IMR-90 (cell line): ENCODE results near the gene FOXA2. TPM values are rescaled to one million over a fixed set of nuclear protein-coding genes. Genes with fewer than 3 reads are reported as not detected.

Source experiments
- ATAC-seq: fragments of 200-7000 bp; cut with Tn5 transposase; 2 replicates; pipeline ENCODE4 v1.9.1; 2020; ENCODE audit warnings: low read depth, mild to moderate bottlenecking, moderate library complexity
- BruUV-seq: library from RNA; stranded (reverse); fragments of 400-500 nt; replicated peaks from 2 replicates; lab custom pipeline; 2021; lab: Mats Ljungman, UMichigan
- CTCF ChIA-PET: fragments of 300-600 bp; formaldehyde crosslinking; extraction: SDS; loops from one replicate; lab custom pipeline; 2021; ENCODE audit warnings: antibody characterized with exemption; lab: Yijun Ruan, JAX
- POLR2A ChIA-PET: fragments of 300-600 bp; sonication (Branson Sonifier 250); formaldehyde crosslinking; loops from one replicate; lab custom pipeline; 2022; ENCODE audit warnings: antibody characterized with exemption; ENCODE audit not compliant: unreplicated experiment; lab: Charles Lee
- DNase-seq: peaks from one replicate; pipeline ENCODE4 v3.0.0; 2013
- H2AFZ ChIP-seq: replicated peaks from 2 replicates; pipeline ENCODE3; 2013; ENCODE audit warnings: low read length, mild to moderate bottlenecking; ENCODE audit not compliant: poor library complexity
- H2AK5ac ChIP-seq: 2 replicates; pipeline ENCODE4 v1.6.1; 2013; ENCODE audit warnings: low read depth, low read length, inconsistent platforms
- H2AK9ac ChIP-seq: replicated peaks from 2 replicates; pipeline ENCODE3; 2013; ENCODE audit warnings: mild to moderate bottlenecking, low read depth, low read length, moderate library complexity; ENCODE audit not compliant: poor library complexity
- H2BK120ac ChIP-seq: 2 replicates; pipeline ENCODE4 v1.6.1; 2013; ENCODE audit warnings: low read depth, low read length, inconsistent platforms
- H2BK15ac ChIP-seq: 3 replicates; pipeline ENCODE4 v1.6.1; 2013; ENCODE audit warnings: low read depth, low read length, inconsistent platforms
- H2BK20ac ChIP-seq: 2 replicates; pipeline ENCODE4 v1.6.1; 2013; ENCODE audit warnings: low read depth, mild to moderate bottlenecking, inconsistent platforms, low read length, moderate library complexity
- H2BK5ac ChIP-seq: 2 replicates; pipeline ENCODE4 v1.6.1; 2013; ENCODE audit warnings: mild to moderate bottlenecking, low read depth, low read length, inconsistent platforms; ENCODE audit not compliant: poor library complexity, severe bottlenecking
- H3K14ac ChIP-seq: replicated peaks from 2 replicates; pipeline ENCODE4 v1.6.1; 2013; ENCODE audit warnings: low read depth, low read length, inconsistent platforms
- H3K18ac ChIP-seq: 2 replicates; pipeline ENCODE4 v1.6.1; 2013; ENCODE audit warnings: low read depth, low read length, control low read depth
- H3K23ac ChIP-seq: 2 replicates; pipeline ENCODE4 v1.6.1; 2013; ENCODE audit warnings: low read depth, low read length, inconsistent platforms
- H3K27ac ChIP-seq: 2 replicates; pipeline ENCODE4 v1.5.1; 2013; ENCODE audit warnings: mild to moderate bottlenecking, control low read depth, low read length; ENCODE audit not compliant: insufficient read depth
- H3K27me3 ChIP-seq: 2 replicates; pipeline ENCODE4 v1.6.1; 2013; ENCODE audit warnings: low read length; ENCODE audit not compliant: control insufficient read depth, insufficient read depth
- H3K36me3 ChIP-seq: 2 replicates; pipeline ENCODE4 v1.6.1; 2013; ENCODE audit warnings: low read length, mixed read lengths; ENCODE audit not compliant: control insufficient read depth, insufficient read depth
- H3K4ac ChIP-seq: 2 replicates; pipeline ENCODE4 v1.6.1; 2013; ENCODE audit warnings: low read depth, low read length, inconsistent platforms
- H3K4me1 ChIP-seq: 2 replicates; pipeline ENCODE4 v1.6.1; 2013; ENCODE audit warnings: low read length, mixed read lengths; ENCODE audit not compliant: control insufficient read depth, insufficient read depth
- H3K4me2 ChIP-seq: 2 replicates; pipeline ENCODE4 v1.6.1; 2013; ENCODE audit warnings: low read depth, mild to moderate bottlenecking, control low read depth, low read length, moderate library complexity
- H3K4me3 ChIP-seq: 2 replicates; pipeline ENCODE4 v1.5.1; 2013; ENCODE audit warnings: low read depth, mild to moderate bottlenecking, control low read depth, low read length, moderate library complexity; ENCODE audit not compliant: insufficient read depth
- H3K56ac ChIP-seq: 2 replicates; pipeline ENCODE4 v1.6.1; 2013; ENCODE audit warnings: low read length, inconsistent platforms; ENCODE audit not compliant: insufficient read depth; ENCODE audit errors: extremely low read depth
- H3K79me1 ChIP-seq, 2 experiments: 2 replicates each; pipeline ENCODE4 v1.6.1; 2013; ENCODE audit warnings: low read length in 2 of 2, inconsistent platforms in 1 of 2, low read depth in 1 of 2
- H3K9ac ChIP-seq: 2 replicates; pipeline ENCODE4 v1.6.1; 2013; ENCODE audit warnings: low read depth, low read length, control low read depth
- H3K9me1 ChIP-seq: 2 replicates; pipeline ENCODE4 v1.6.1; 2013; ENCODE audit warnings: low read length, inconsistent platforms; ENCODE audit not compliant: insufficient read depth
- H3K9me3 ChIP-seq: 2 replicates; pipeline ENCODE4 v1.6.1; 2013; ENCODE audit warnings: low read length; ENCODE audit not compliant: control insufficient read depth, insufficient read depth
- H4K20me1 ChIP-seq: 2 replicates; pipeline ENCODE4 v1.6.1; 2013; ENCODE audit warnings: low read length, inconsistent platforms; ENCODE audit not compliant: insufficient read depth
- H4K5ac ChIP-seq: 2 replicates; pipeline ENCODE4 v1.6.1; 2013; ENCODE audit warnings: mild to moderate bottlenecking, low read depth, low read length, control low read depth
- H4K8ac ChIP-seq, 2 experiments: 2 replicates each; pipeline ENCODE4 v1.6.1; 2013; ENCODE audit warnings: low read depth in 2 of 2, low read length in 2 of 2, control low read depth in 1 of 2, inconsistent platforms in 1 of 2
- H4K91ac ChIP-seq: 2 replicates; pipeline ENCODE4 v1.6.1; 2013; ENCODE audit warnings: low read depth, low read length, inconsistent platforms; ENCODE audit not compliant: insufficient read depth
- CEBPB ChIP-seq: IDR thresholded peaks from 2 replicates; pipeline ENCODE4 v1.6.1; 2012; ENCODE audit warnings: low read depth, low read length, improper control_type of control experiment
- CHD1 ChIP-seq: IDR thresholded peaks from 2 replicates; pipeline ENCODE4 v1.6.1; 2012; ENCODE audit warnings: low read depth, low read length, improper control_type of control experiment
- FOS ChIP-seq: fragments of 150-350 bp; IDR thresholded peaks from 2 replicates; pipeline ENCODE4 v1.6.1; 2016; ENCODE audit warnings: low read depth, low read length
- MAFK ChIP-seq: IDR thresholded peaks from 2 replicates; pipeline ENCODE4 v1.6.1; 2012; ENCODE audit warnings: low read depth, low read length, improper control_type of control experiment
- MAZ ChIP-seq: IDR thresholded peaks from 2 replicates; pipeline ENCODE4 v1.6.1; 2012; ENCODE audit warnings: low read depth, mild to moderate bottlenecking, low read length, improper control_type of control experiment, moderate library complexity, borderline replicate concordance
- MXI1 ChIP-seq: IDR thresholded peaks from 2 replicates; pipeline ENCODE4 v1.6.1; 2012; ENCODE audit warnings: low read depth, mild to moderate bottlenecking, low read length, moderate library complexity, borderline replicate concordance
- NFE2L2 ChIP-seq: fragments of 150-350 bp; IDR thresholded peaks from 2 replicates; pipeline ENCODE4 v1.6.1; 2016; ENCODE audit warnings: low read depth, mild to moderate bottlenecking, low read length
- RAD21 ChIP-seq: IDR thresholded peaks from 2 replicates; pipeline ENCODE4 v1.6.1; 2012; ENCODE audit warnings: low read length, improper control_type of control experiment
- RCOR1 ChIP-seq: IDR thresholded peaks from 2 replicates; pipeline ENCODE4 v1.6.1; 2012; ENCODE audit warnings: mild to moderate bottlenecking, low read length, improper control_type of control experiment; ENCODE audit not compliant: insufficient replicate concordance
- RFX5 ChIP-seq: IDR thresholded peaks from 2 replicates; pipeline ENCODE4 v1.8.0; 2012; ENCODE audit warnings: low read depth, mild to moderate bottlenecking, low read length, moderate library complexity
- SMC3 ChIP-seq: fragments of 150-350 bp; IDR thresholded peaks from 2 replicates; pipeline ENCODE4 v1.6.1; 2016; ENCODE audit warnings: low read depth, mild to moderate bottlenecking, antibody characterized with exemption, low read length, moderate library complexity
- WGBS, 2 experiments: methylation state at CpG; one replicate each; pipeline versions ENCODE4 v1.1.5 to v1.1.7; 2013; ENCODE audit warnings: missing lambda C conversion rate in 2 of 2; ENCODE audit not compliant: insufficient read length in 1 of 2; ENCODE audit errors: extremely low coverage in 2 of 2; 5-methylcytosine and 5-hydroxymethylcytosine counted together
- dilution Hi-C: fragments of 300-500 bp; cut with HindIII; formaldehyde crosslinking; loops from one replicate; pipeline ENCODE4 v1.14.3; 2018; ENCODE audit warnings: low sequenced_read_pairs; ENCODE audit not compliant: unreplicated experiment
- in situ Hi-C: fragments of 300-500 bp; cut with MboI; formaldehyde crosslinking; loops from 3 replicates; pipeline ENCODE4 v1.14.3; 2019; ENCODE audit warnings: low sequenced_read_pairs, inconsistent platforms, mixed read lengths
- intact Hi-C: fragments of 100-400 bp; cut with micrococcal nuclease; formaldehyde crosslinking; loops from 2 replicates; pipeline ENCODE4 v1.10.0; 2022
- polyA plus RNA-seq, 3 experiments: library from polyadenylated mRNA; depleted of rRNA; stranded (reverse); fragments of >200 nt; gene quantifications; 2 replicates each; pipeline ENCODE4 v1.2.3, GENCODE V29; 2012; ENCODE audit warnings: low replicate concordance in 1 of 3
- total RNA-seq: library from RNA; depleted of rRNA; stranded (reverse); fragments of >200 nt; gene quantifications from 2 replicates; pipeline ENCODE4 v1.2.3, GENCODE V29; 2012
- TF ChIP-seq, protein P1 (sequence below): conservative IDR thresholded peaks from 2 replicates; pipeline ENCODE4 v1.5.1; 2012; ENCODE audit warnings: mild to moderate bottlenecking, low read depth, low read length, improper control_type of control experiment
- TF ChIP-seq, protein P2 (sequence below): fragments of 150-350 bp; IDR thresholded peaks from 2 replicates; pipeline ENCODE4 v1.6.1; 2016; ENCODE audit warnings: low read depth, mild to moderate bottlenecking, low read length, moderate library complexity, borderline replicate concordance

The FOXA2 gene
- total and polyA plus RNA-seq, 2 of the 4 experiments (the other 2 are of a cell fraction) = not detected

DNA sequence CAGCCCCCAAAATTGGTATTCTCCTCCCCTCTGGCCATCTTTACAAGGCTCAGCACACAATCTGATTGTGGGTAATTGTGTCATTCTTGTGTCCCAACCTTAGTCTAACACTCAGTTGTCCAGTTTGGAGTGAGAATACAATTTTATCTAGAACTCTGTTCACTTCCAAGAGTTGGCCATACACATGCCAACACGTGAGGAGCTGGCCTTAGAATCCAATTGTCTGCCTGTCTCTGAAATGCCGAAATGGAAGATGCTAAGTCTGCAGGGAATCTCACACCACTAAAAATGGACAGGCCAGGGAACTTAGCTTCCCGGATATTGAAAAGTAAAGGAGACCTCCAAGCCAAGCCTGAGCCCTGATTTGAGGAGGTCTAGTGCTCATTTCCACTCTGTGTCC lies 12.3 kb downstream of the FOXA2 start:
- no peak overlapping the region for H3K4me3 ChIP-seq
- POLR2A ChIA-PET = no interaction called here

More for the DNA sequence above, 12.3 kb downstream of the FOXA2 start:
- intact Hi-C loops (no loop called here), dilution Hi-C loops (no loop called here), in situ Hi-C loops (no loop called here)
- Histone ChIP-seq H4K20me1 (no peaks in the 10 kb centered on the region), H3K4ac (no peak overlapping the region), H4K8ac (no peak overlapping the region), H3K4me2 (no peak overlapping the region), H2AFZ (no peak overlapping the region), H4K5ac (no peak overlapping the region), H3K23ac (no peak overlapping the region), H3K56ac (no peak overlapping the region), H3K9me1 (no peaks in the 10 kb centered on the region), H3K9me3 (no peaks in the 10 kb centered on the region), H2BK15ac (no peak overlapping the region), H3K18ac (no peak overlapping the region), H2BK5ac (no peak overlapping the region), H2AK5ac (no peak overlapping the region), H3K27me3 (peaks cover 61% of the 10 kb centered on the region), H2BK20ac (no peak overlapping the region), H3K14ac (no peak overlapping the region), H2BK120ac (no peak overlapping the region), H2AK9ac (no peak overlapping the region), H3K9ac (no peak overlapping the region), H3K36me3 (no peaks in the 10 kb centered on the region), H4K91ac (no peak overlapping the region), H3K27ac (no peak overlapping the region), H3K4me1 (no peaks in the 10 kb centered on the region), H3K79me1 (no peaks in the 10 kb centered on the region)
- 0% methylated on average over 1 of the region's 3 CpGs; no CpG with 5 or more reads in 1 of the 2 experiments for WGBS, 2 experiments
- CTCF ChIA-PET = no interaction called here
- BruUV-seq = no TSS peak
- DNase-seq (no peak), ATAC-seq (no peak)
- TF ChIP-seq MAZ (no peak), FOS (no peak), NFE2L2 (no peak), MAFK (no peak), RAD21 (no peak), MXI1 (no peak), RCOR1 (no peak), CEBPB (no peak), RFX5 (no peak), CHD1 (no peak), SMC3 (no peak)
- TF ChIP-seq, protein P1, sequence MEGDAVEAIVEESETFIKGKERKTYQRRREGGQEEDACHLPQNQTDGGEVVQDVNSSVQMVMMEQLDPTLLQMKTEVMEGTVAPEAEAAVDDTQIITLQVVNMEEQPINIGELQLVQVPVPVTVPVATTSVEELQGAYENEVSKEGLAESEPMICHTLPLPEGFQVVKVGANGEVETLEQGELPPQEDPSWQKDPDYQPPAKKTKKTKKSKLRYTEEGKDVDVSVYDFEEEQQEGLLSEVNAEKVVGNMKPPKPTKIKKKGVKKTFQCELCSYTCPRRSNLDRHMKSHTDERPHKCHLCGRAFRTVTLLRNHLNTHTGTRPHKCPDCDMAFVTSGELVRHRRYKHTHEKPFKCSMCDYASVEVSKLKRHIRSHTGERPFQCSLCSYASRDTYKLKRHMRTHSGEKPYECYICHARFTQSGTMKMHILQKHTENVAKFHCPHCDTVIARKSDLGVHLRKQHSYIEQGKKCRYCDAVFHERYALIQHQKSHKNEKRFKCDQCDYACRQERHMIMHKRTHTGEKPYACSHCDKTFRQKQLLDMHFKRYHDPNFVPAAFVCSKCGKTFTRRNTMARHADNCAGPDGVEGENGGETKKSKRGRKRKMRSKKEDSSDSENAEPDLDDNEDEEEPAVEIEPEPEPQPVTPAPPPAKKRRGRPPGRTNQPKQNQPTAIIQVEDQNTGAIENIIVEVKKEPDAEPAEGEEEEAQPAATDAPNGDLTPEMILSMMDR = no peak
- TF ChIP-seq, protein P2, sequence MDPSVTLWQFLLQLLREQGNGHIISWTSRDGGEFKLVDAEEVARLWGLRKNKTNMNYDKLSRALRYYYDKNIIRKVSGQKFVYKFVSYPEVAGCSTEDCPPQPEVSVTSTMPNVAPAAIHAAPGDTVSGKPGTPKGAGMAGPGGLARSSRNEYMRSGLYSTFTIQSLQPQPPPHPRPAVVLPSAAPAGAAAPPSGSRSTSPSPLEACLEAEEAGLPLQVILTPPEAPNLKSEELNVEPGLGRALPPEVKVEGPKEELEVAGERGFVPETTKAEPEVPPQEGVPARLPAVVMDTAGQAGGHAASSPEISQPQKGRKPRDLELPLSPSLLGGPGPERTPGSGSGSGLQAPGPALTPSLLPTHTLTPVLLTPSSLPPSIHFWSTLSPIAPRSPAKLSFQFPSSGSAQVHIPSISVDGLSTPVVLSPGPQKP = no peak
